Mesenchymal stem cell (in vitro differentiated cells and primary cell): Measurements from ENCODE around the gene SGSM2.
A peak's percentile ranks its signal among the peaks of the same experiment; 100 is the strongest.
"Not testable (repeated sequence)": the region's sequence is repeated elsewhere in the genome, so short reads cannot be mapped to it uniquely, and the experiment has no call there.

Source experiments
- DNase-seq: peaks from one replicate; pipeline ENCODE4 v3.0.0-alpha.2; 2013
- H2AFZ ChIP-seq: one replicate; pipeline ENCODE4 v1.6.1; 2013; ENCODE audit warnings: low read depth, mild to moderate bottlenecking, control low read depth, inconsistent platforms, low read length, moderate library complexity
- H2AK5ac ChIP-seq: 2 replicates; pipeline ENCODE4 v1.6.1; 2013; ENCODE audit warnings: low read length, moderate library complexity, mild to moderate bottlenecking, inconsistent platforms; ENCODE audit not compliant: severe bottlenecking
- H2BK120ac ChIP-seq: one replicate; pipeline ENCODE4 v1.6.1; 2013; ENCODE audit warnings: low read depth, mild to moderate bottlenecking, inconsistent platforms, low read length, moderate library complexity
- H2BK12ac ChIP-seq, 2 experiments: one replicate each; pipeline ENCODE4 v1.6.1; 2013; ENCODE audit warnings: inconsistent platforms in 2 of 2, low read length in 2 of 2, mild to moderate bottlenecking in 2 of 2, moderate library complexity in 2 of 2, control low read depth in 1 of 2
- H2BK15ac ChIP-seq: one replicate; pipeline ENCODE4 v1.6.1; 2013; ENCODE audit warnings: mild to moderate bottlenecking, low read depth, inconsistent platforms; ENCODE audit not compliant: poor library complexity, severe bottlenecking
- H2BK5ac ChIP-seq: 2 replicates; pipeline ENCODE4 v1.6.1; 2013; ENCODE audit warnings: low read depth, mild to moderate bottlenecking, low read length, control low read depth, inconsistent platforms; ENCODE audit not compliant: poor library complexity, severe bottlenecking
- H3K14ac ChIP-seq, 2 experiments: one replicate each; pipeline ENCODE4 v1.6.1; 2013; ENCODE audit warnings: inconsistent platforms in 2 of 2, low read length in 2 of 2, control low read depth in 1 of 2, mild to moderate bottlenecking in 1 of 2, moderate library complexity in 1 of 2
- H3K18ac ChIP-seq, 2 experiments: one replicate each; pipeline ENCODE4 v1.6.1; 2013; ENCODE audit warnings: inconsistent platforms in 2 of 2, low read length in 2 of 2, control low read depth in 1 of 2, low read depth in 1 of 2, mild to moderate bottlenecking in 1 of 2
- H3K23ac ChIP-seq, 2 experiments: one replicate each; pipeline ENCODE4 v1.6.1; 2013; ENCODE audit warnings: inconsistent platforms in 2 of 2, low read length in 2 of 2, mild to moderate bottlenecking in 2 of 2, moderate library complexity in 2 of 2, control low read depth in 1 of 2
- H3K27ac ChIP-seq: 2 replicates; pipeline ENCODE4 v1.5.1; 2013; ENCODE audit warnings: mild to moderate bottlenecking, moderate library complexity, low read length, control low read depth, inconsistent platforms; ENCODE audit not compliant: poor library complexity, severe bottlenecking
- H3K27me3 ChIP-seq, 2 experiments: 2 replicates each; pipeline versions ENCODE4 v1.6.1 to v1.7.0; 2013; ENCODE audit warnings: low read length in 2 of 2, mild to moderate bottlenecking in 2 of 2, moderate library complexity in 2 of 2, control low read depth in 1 of 2, inconsistent platforms in 1 of 2; ENCODE audit not compliant: control insufficient read depth in 1 of 2, insufficient read depth in 1 of 2
- H3K36me3 ChIP-seq, 2 experiments: 2 replicates each; pipeline versions ENCODE4 v1.6.1 to v1.7.0; 2013; ENCODE audit warnings: low read length in 2 of 2, control low read depth in 1 of 2, inconsistent platforms in 1 of 2, low read depth in 1 of 2, mild to moderate bottlenecking in 1 of 2; ENCODE audit not compliant: insufficient read depth in 2 of 2, control insufficient read depth in 1 of 2
- H3K4ac ChIP-seq, 2 experiments: one replicate each; pipeline ENCODE4 v1.6.1; 2013; ENCODE audit warnings: inconsistent platforms in 2 of 2, low read length in 2 of 2, mild to moderate bottlenecking in 2 of 2, moderate library complexity in 2 of 2, control low read depth in 1 of 2, low read depth in 1 of 2
- H3K4me1 ChIP-seq: 2 replicates; pipeline ENCODE4 v1.6.1; 2013; ENCODE audit warnings: low read depth, low read length, control low read depth; ENCODE audit not compliant: control insufficient read depth, insufficient read depth
- H3K4me2 ChIP-seq: 2 replicates; pipeline ENCODE4 v1.6.1; 2013; ENCODE audit warnings: low read length, mild to moderate bottlenecking, inconsistent platforms; ENCODE audit not compliant: poor library complexity, severe bottlenecking
- H3K4me3 ChIP-seq, 2 experiments: 2 replicates each; pipeline versions ENCODE4 v1.5.1 to v1.7.0; 2013; ENCODE audit warnings: low read length in 2 of 2, mild to moderate bottlenecking in 2 of 2, control low read depth in 1 of 2, low read depth in 1 of 2; ENCODE audit not compliant: insufficient read depth in 1 of 2
- H3K79me1 ChIP-seq: replicated peaks from 2 replicates; pipeline ENCODE4 v1.6.1; 2013; ENCODE audit warnings: mild to moderate bottlenecking, control low read depth, low read length, inconsistent platforms; ENCODE audit not compliant: poor library complexity, severe bottlenecking
- H3K9ac ChIP-seq: 2 replicates; pipeline ENCODE4 v1.7.0; 2013; ENCODE audit warnings: mild to moderate bottlenecking, low read length, moderate library complexity
- H3K9me3 ChIP-seq: 2 replicates; pipeline ENCODE4 v1.7.0; 2013; ENCODE audit warnings: mild to moderate bottlenecking, low read length; ENCODE audit not compliant: control insufficient read depth
- H4K8ac ChIP-seq: one replicate; pipeline ENCODE4 v1.6.1; 2013; ENCODE audit warnings: inconsistent platforms, mild to moderate bottlenecking, low read length, moderate library complexity
- H4K91ac ChIP-seq: one replicate; pipeline ENCODE4 v1.6.1; 2013; ENCODE audit warnings: mild to moderate bottlenecking, low read length, inconsistent platforms
- WGBS: methylation state at CpG from one replicate; pipeline ENCODE4 v1.1.7; 2013; ENCODE audit warnings: mixed read lengths; 5-methylcytosine and 5-hydroxymethylcytosine counted together

The SGSM2 gene

DNA sequence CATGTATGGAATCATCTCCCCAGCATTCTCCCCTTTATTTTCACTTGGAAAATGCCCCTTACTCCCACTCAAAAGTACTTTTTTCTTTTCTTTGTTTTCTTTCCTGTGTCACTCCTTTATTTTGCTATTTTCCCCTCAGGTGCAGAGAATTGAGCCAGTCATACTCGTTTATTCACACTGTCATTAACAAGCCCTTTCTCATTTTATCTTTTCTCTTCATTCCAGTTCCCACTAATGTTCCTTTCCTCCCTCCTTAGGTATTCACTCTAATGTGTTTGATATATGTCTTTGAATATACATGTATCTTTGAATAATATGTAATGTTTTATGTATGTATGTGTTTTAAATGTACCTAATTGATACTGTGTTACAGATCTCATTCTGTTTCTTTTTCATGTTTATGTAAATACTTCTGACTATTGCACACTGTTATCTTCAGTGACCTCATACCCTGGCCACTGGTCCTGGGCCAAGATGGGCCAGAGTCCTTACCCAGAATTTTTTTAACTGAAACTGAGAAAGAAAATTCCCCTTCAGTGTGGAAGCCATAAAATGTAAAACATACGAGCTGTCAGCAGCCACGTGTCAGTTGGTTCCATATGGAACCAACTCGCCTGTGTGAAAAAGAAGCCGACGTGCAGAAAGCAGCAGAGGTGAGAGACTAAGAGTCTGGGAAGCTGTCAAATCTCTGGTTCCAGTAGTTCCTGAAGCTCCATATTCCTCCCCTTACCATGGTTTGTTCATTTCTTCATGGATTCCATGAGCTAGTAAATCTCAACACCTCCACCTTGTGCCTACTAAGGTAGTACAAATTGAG is 27.8 kb upstream of the SGSM2 start:
- Histone ChIP-seq H2AFZ (no peak overlapping the region), H3K4me2 (no peak overlapping the region), H3K14ac (no peak overlapping the region), H2BK120ac (no peak overlapping the region), H2BK15ac (no peak overlapping the region), H2AK5ac (no peak overlapping the region), H3K27me3 (no peaks in the 10 kb centered on the region), H3K4me3 (no peak overlapping the region), H3K23ac (no peak overlapping the region), H3K27ac (no peak overlapping the region), H3K36me3 (peaks cover 0 to 7% of the 10 kb centered on the region in 2 experiments), H3K4me1 (peaks cover 2% of the 10 kb centered on the region), H3K9ac (no peak overlapping the region), H3K4ac (no peak overlapping the region), H3K18ac (no peak overlapping the region), H3K9me3 (no peaks in the 10 kb centered on the region), H3K79me1 (peaks cover 16% of the 10 kb centered on the region), H2BK5ac (no peak overlapping the region), H2BK12ac (no peak overlapping the region), H4K91ac (no peak overlapping the region), H4K8ac (no peak overlapping the region)
- DNase-seq = peak; percentile 37
- WGBS = 84% methylated on average over 6 of the region's 6 CpGs

DNA sequence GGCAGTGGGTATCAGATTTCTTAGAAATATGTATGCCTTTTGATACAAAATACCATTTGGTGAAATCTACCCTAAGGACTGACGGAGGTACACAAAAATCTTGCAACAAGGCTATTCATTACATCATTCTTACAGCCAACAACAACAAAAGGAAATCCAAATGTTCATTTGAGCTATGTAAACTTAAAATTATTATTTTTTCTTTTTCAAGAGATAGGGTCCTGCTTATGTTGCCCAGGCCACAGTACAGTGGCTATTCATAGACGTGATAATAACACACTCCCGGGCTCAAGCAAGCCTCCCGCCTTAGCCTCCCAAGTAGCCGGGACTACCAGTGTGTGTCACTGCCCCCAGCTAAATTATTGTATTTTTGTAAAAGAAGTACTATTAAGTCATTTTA is 24.6 kb upstream of the SGSM2 start:
- H2AFZ ChIP-seq = no peak overlapping the region
- H3K18ac ChIP-seq = no peak overlapping the region
- no peak overlapping the region for H3K14ac ChIP-seq
- H3K27ac ChIP-seq = no peak overlapping the region
- H3K27me3 ChIP-seq = no peaks in the 10 kb centered on the region
- no peaks in the 10 kb centered on the region for H3K36me3 ChIP-seq
- H4K8ac ChIP-seq = no peak overlapping the region
- 100% methylated on average over 4 of the region's 5 CpGs for WGBS
- no peak overlapping the region for H2BK12ac ChIP-seq
- H3K4me1 ChIP-seq = peaks cover 2% of the 10 kb centered on the region
- no peak for DNase-seq
- H3K23ac ChIP-seq = no peak overlapping the region
- no peak overlapping the region for H2AK5ac ChIP-seq
- H3K9me3 ChIP-seq = no peaks in the 10 kb centered on the region
- H3K4ac ChIP-seq = no peak overlapping the region
- H3K4me2 ChIP-seq = no peak overlapping the region
- H2BK120ac ChIP-seq = no peak overlapping the region
- no peak overlapping the region for H3K4me3 ChIP-seq
- peaks cover 8% of the 10 kb centered on the region for H3K79me1 ChIP-seq
- H4K91ac ChIP-seq = no peak overlapping the region
- no peak overlapping the region for H3K9ac ChIP-seq
- no peak overlapping the region for H2BK15ac ChIP-seq
- no peak overlapping the region for H2BK5ac ChIP-seq

DNA sequence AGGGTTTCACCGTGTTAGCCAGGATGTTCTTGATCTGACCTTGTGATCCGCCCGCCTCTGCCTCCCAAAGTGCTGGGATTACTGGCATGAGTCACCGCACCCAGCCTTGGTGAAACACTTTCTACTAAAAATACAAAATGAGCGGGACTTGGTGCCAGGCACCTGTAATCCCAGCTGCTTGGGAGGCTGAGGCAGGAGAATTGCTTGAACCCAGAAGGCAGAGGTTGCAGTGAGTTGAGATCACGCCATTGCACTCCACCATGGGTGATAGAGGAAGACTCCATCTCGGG is 20.4 kb upstream of the SGSM2 start:
- not testable (repeated sequence) for H3K4ac ChIP-seq, H2BK12ac ChIP-seq, H4K91ac ChIP-seq, H3K4me2 ChIP-seq, H3K18ac ChIP-seq, H2BK5ac ChIP-seq, H3K9me3 ChIP-seq, H2AK5ac ChIP-seq, H3K9ac ChIP-seq, H3K14ac ChIP-seq, H2BK120ac ChIP-seq, H3K4me1 ChIP-seq, H3K27ac ChIP-seq, H3K27me3 ChIP-seq, H3K23ac ChIP-seq, H2AFZ ChIP-seq, H2BK15ac ChIP-seq, H4K8ac ChIP-seq, H3K79me1 ChIP-seq, DNase-seq, H3K4me3 ChIP-seq
- H3K36me3 ChIP-seq = peaks cover 7 to 25% of the 10 kb centered on the region in 2 experiments
- WGBS = 93% methylated on average over 6 of the region's 7 CpGs

DNA sequence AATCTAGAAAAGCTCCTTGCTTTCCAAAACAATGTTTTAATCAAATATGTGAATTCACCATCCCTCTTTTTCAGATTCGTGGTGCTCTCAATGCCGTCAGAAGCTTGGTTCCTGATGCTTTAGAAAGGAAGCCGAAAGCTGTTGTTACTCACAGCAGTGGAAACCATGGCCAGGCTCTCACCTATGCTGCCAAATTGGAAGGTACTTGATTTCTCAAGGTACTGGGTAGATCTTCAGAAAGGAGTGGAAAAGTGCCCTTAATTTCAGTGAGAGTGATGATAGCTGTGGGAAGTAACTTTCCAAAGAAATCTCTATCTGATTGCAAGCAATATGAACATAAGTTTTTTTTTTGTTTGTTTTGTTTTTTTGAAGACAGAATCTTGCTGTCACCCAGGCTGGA is 19.5 kb upstream of the SGSM2 start:
- Histone ChIP-seq H3K36me3 (peaks cover 10 to 32% of the 10 kb centered on the region in 2 experiments), H3K4me2 (no peak overlapping the region), H2AK5ac (no peak overlapping the region), H2BK5ac (no peak overlapping the region), H4K8ac (no peak overlapping the region), H2BK120ac (no peak overlapping the region), H3K27ac (no peak overlapping the region), H2BK15ac (no peak overlapping the region), H3K9ac (no peak overlapping the region), H3K4me1 (peaks cover 2% of the 10 kb centered on the region), H3K14ac (no peak overlapping the region), H3K4ac (no peak overlapping the region), H3K18ac (no peak overlapping the region), H3K23ac (no peak overlapping the region), H3K9me3 (no peaks in the 10 kb centered on the region), H2AFZ (no peak overlapping the region), H4K91ac (no peak overlapping the region), H3K79me1 (no peaks in the 10 kb centered on the region), H2BK12ac (no peak overlapping the region), H3K27me3 (no peaks in the 10 kb centered on the region), H3K4me3 (no peak overlapping the region)
- DNase-seq = no peak
- WGBS = 91% methylated on average over 3 of the region's 3 CpGs
